HCT116 (cell line): Measurements from ENCODE around the gene WWOX. TPM values are rescaled to one million over a fixed set of nuclear protein-coding genes. Genes with fewer than 3 reads are reported as not detected.

Experiments
- ATAC-seq: fragments of 200-7000 bp; cut with Tn5 transposase; 2 replicates; pipeline ENCODE4 v1.9.1; 2020; ENCODE audit warnings: mild to moderate bottlenecking, moderate library complexity
- BruUV-seq: library from RNA; stranded (reverse); fragments of 400-500 nt; replicated peaks from 2 replicates; lab custom pipeline; 2021; lab: Mats Ljungman, UMichigan
- CTCF ChIA-PET: fragments of 300-600 bp; sonication (Branson Sonifier 250); formaldehyde crosslinking; loops from one replicate; lab custom pipeline; 2021; ENCODE audit warnings: antibody characterized with exemption; lab: Charles Lee
- POLR2A ChIA-PET: fragments of 300-600, 350-600 bp; sonication (Branson Sonifier 250); formaldehyde crosslinking; loops from one replicate; lab custom pipeline; 2021; ENCODE audit warnings: antibody characterized with exemption; lab: Charles Lee
- RAD21 ChIA-PET, 2 experiments: fragments of 300-600 bp; sonication (Branson Sonifier 250); formaldehyde crosslinking; loops; one replicate each; lab custom pipeline; 2023; ENCODE audit warnings: low total read pairs in 2 of 2; ENCODE audit not compliant: uncharacterized antibody in 2 of 2, unreplicated experiment in 2 of 2, low non-redundant PET in 1 of 2; lab: Charles Lee
- DNase-seq: peaks from one replicate; pipeline ENCODE4 v3.0.0-alpha.2; 2010; ENCODE audit warnings: low read depth, low spot score
- H2AFZ ChIP-seq: fragments of 200-600 bp; shearing (Covaris generic), sonication (generic); 2 replicates; pipeline ENCODE4 v1.6.1; 2017; ENCODE audit warnings: low read depth, mixed run types, mixed read lengths, antibody characterized with exemption, low read length; ENCODE audit not compliant: poor library complexity, severe bottlenecking
- H3K27ac ChIP-seq: 2 replicates; pipeline ENCODE4 v1.5.1; 2012; ENCODE audit warnings: low read depth, low read length
- H3K27me3 ChIP-seq: fragments of 200-600 bp; sonication (generic); 2 replicates; pipeline ENCODE4 v1.6.1; 2016; ENCODE audit warnings: mixed run types, low read length, mixed read lengths; ENCODE audit not compliant: insufficient read depth
- H3K36me3 ChIP-seq, 2 experiments: fragments of 200-500 bp in 1 of 2; fragments of 200-600 bp in 1 of 2; sonication (Bioruptor generic) in 1 of 2; sonication (generic) in 1 of 2; 2 replicates each; pipeline versions ENCODE4 v1.5.1 to v1.6.1; 2014 to 2016; ENCODE audit warnings: low read length in 2 of 2, inconsistent platforms in 1 of 2, mixed read lengths in 1 of 2, mixed run types in 1 of 2; ENCODE audit not compliant: insufficient read depth in 2 of 2, control insufficient read depth in 1 of 2
- H3K4me1 ChIP-seq, 2 experiments: fragments of 200-600 bp in 1 of 2; sonication (generic) in 1 of 2; 2 replicates each; pipeline versions ENCODE4 v1.5.1 to v1.6.1; 2012 to 2017; ENCODE audit warnings: low read length in 2 of 2, inconsistent platforms in 1 of 2, mild to moderate bottlenecking in 1 of 2, mixed read lengths in 1 of 2, mixed run types in 1 of 2, moderate library complexity in 1 of 2; ENCODE audit not compliant: insufficient read depth in 2 of 2, control insufficient read depth in 1 of 2
- H3K4me2 ChIP-seq: fragments of 200-600 bp; sonication (generic); 2 replicates; pipeline ENCODE4 v1.6.1; 2017; ENCODE audit warnings: mixed run types, low read length, mixed read lengths
- H3K4me3 ChIP-seq, 2 experiments: fragments of 200-600 bp in 1 of 2; sonication (generic) in 1 of 2; replicated peaks in 1 of 2; 2 replicates each; pipeline ENCODE4 v1.5.1; 2011 to 2016; ENCODE audit warnings: low read length in 2 of 2, control low read depth in 1 of 2, low read depth in 1 of 2, mild to moderate bottlenecking in 1 of 2, mixed read lengths in 1 of 2, mixed run types in 1 of 2
- H3K79me2 ChIP-seq: fragments of 200-600 bp; sonication (generic); 2 replicates; pipeline ENCODE4 v1.6.1; 2017; ENCODE audit warnings: mild to moderate bottlenecking, mixed run types, low read length, moderate library complexity, mixed read lengths; ENCODE audit not compliant: insufficient read depth
- H3K9ac ChIP-seq: fragments of 200-600 bp; sonication (generic); 2 replicates; pipeline ENCODE4 v1.6.1; 2016; ENCODE audit warnings: low read length, mixed read lengths
- H3K9me2 ChIP-seq: fragments of 200-600 bp; sonication (generic), shearing (Covaris generic); 2 replicates; pipeline ENCODE4 v1.6.1; 2017; ENCODE audit warnings: mixed run types, mild to moderate bottlenecking, moderate library complexity; ENCODE audit not compliant: insufficient read depth
- H3K9me3 ChIP-seq, 2 experiments: fragments of 200-500 bp in 1 of 2; fragments of 200-600 bp in 1 of 2; sonication (Bioruptor generic) in 1 of 2; sonication (generic) in 1 of 2; 2 replicates each; pipeline ENCODE4 v1.6.1; 2014 to 2017; ENCODE audit warnings: low read length in 2 of 2, mixed read lengths in 2 of 2, inconsistent platforms in 1 of 2, low read depth in 1 of 2, mild to moderate bottlenecking in 1 of 2, mixed run types in 1 of 2, moderate library complexity in 1 of 2; ENCODE audit not compliant: control insufficient read depth in 1 of 2, insufficient read depth in 1 of 2
- H4K20me1 ChIP-seq: fragments of 200-600 bp; sonication (generic), shearing (Covaris generic); 2 replicates; pipeline ENCODE4 v1.6.1; 2017; ENCODE audit warnings: mixed run types, mild to moderate bottlenecking, moderate library complexity; ENCODE audit not compliant: insufficient read depth
- ATF3 ChIP-seq: IDR thresholded peaks from 2 replicates; pipeline ENCODE4 v1.6.1; 2012
- CEBPB ChIP-seq: IDR thresholded peaks from 2 replicates; pipeline ENCODE4 v1.6.1; 2012; ENCODE audit warnings: low read depth
- CTCF ChIP-seq, 3 experiments: fragments of 200-600 bp in 1 of 3; sonication (generic) in 1 of 3; IDR thresholded peaks in 2 of 3; conservative IDR thresholded peaks in 1 of 3; 2 replicates each; pipeline ENCODE4 v1.5.1; 2012 to 2017; ENCODE audit warnings: low read depth in 2 of 3, low read length in 2 of 3, antibody characterized with exemption in 1 of 3, borderline replicate concordance in 1 of 3, control low read depth in 1 of 3, mild to moderate bottlenecking in 1 of 3, mixed read lengths in 1 of 3, mixed run types in 1 of 3, moderate library complexity in 1 of 3; ENCODE audit not compliant: insufficient read depth in 1 of 3
- EGR1 ChIP-seq: IDR thresholded peaks from 2 replicates; pipeline ENCODE4 v1.6.1; 2012; ENCODE audit warnings: low read depth
- ELF1 ChIP-seq: IDR thresholded peaks from 2 replicates; pipeline ENCODE4 v1.6.1; 2012; ENCODE audit warnings: low read depth, borderline replicate concordance
- EZH2 ChIP-seq: fragments of 200-600 bp; sonication (generic); IDR thresholded peaks from 2 replicates; pipeline ENCODE4 v1.6.1; 2017; ENCODE audit warnings: antibody characterized with exemption, mixed run types
- JUND ChIP-seq: IDR thresholded peaks from 2 replicates; pipeline ENCODE4 v1.6.1; 2012
- MAX ChIP-seq: IDR thresholded peaks from 2 replicates; pipeline ENCODE4 v1.6.1; 2012
- POLR2A ChIP-seq: IDR thresholded peaks from 2 replicates; pipeline ENCODE4 v1.7.0; 2011; ENCODE audit warnings: borderline replicate concordance; ENCODE audit not compliant: insufficient read depth, insufficient read length; ENCODE audit errors: extremely low read depth
- SP1 ChIP-seq: IDR thresholded peaks from 2 replicates; pipeline ENCODE4 v1.6.1; 2012; ENCODE audit warnings: low read depth
- SRF ChIP-seq: IDR thresholded peaks from 2 replicates; pipeline ENCODE4 v1.6.1; 2012; ENCODE audit warnings: low read depth
- YY1 ChIP-seq: IDR thresholded peaks from 2 replicates; pipeline ENCODE4 v1.6.1; 2011; ENCODE audit warnings: low read length, low read depth, moderate library complexity, mild to moderate bottlenecking; ENCODE audit not compliant: insufficient replicate concordance; ENCODE audit errors: extremely low read depth
- ZBTB33 ChIP-seq: IDR thresholded peaks from 2 replicates; pipeline ENCODE4 v1.6.1; 2011; ENCODE audit warnings: mild to moderate bottlenecking, low read length, moderate library complexity; ENCODE audit not compliant: insufficient replicate concordance; ENCODE audit errors: extremely low read depth
- ZNF274 ChIP-seq: fragments of 200-500 bp; sonication (Bioruptor generic); IDR thresholded peaks from 2 replicates; pipeline ENCODE4 v1.6.1; 2014; ENCODE audit warnings: mild to moderate bottlenecking, low read depth, low read length, inconsistent platforms
- intact Hi-C: fragments of 100-400 bp; cut with micrococcal nuclease; formaldehyde crosslinking; loops from 2 replicates; pipeline ENCODE4 v1.10.0; 2022
- total RNA-seq: library from RNA; stranded (reverse); gene quantifications from one replicate; pipeline ENCODE4 v1.2.1, GENCODE V29; 2021; ENCODE audit not compliant: unreplicated experiment

WWOX gene
- total RNA-seq, 1 experiment from 2014 or later, result 13.7 TPM

GRCh38 chr16:78310196-78310595 lies 210.7 kb downstream of the WWOX start (continued):
- TF ChIP-seq CEBPB, result no peak
- TF ChIP-seq ATF3, result no peak

- no TSS peak for BruUV-seq
- no peak for DNase-seq
- Histone ChIP-seq H4K20me1 (no peaks in the 10 kb centered on the region), H3K79me2 (no peaks in the 10 kb centered on the region), H3K27ac (no peak overlapping the region), H2AFZ (no peak overlapping the region), H3K9me2 (no peaks in the 10 kb centered on the region), H3K36me3 (no peaks in the 10 kb centered on the region), H3K9me3 (no peaks in the 10 kb centered on the region), H3K9ac (no peak overlapping the region), H3K4me1 (peaks cover 5 to 12% of the 10 kb centered on the region in 2 experiments; a peak in 3 of 4 replicates), H3K4me3 (no peak overlapping the region), H3K4me2 (no peak overlapping the region), H3K27me3 (no peaks in the 10 kb centered on the region)
- no peak for ATAC-seq
- POLR2A ChIA-PET, result no interaction called here
- CTCF ChIA-PET, result no interaction called here
- no peak for TF ChIP-seq SP1
- TF ChIP-seq EGR1, result no peak
- no peak for TF ChIP-seq MAX
- intact Hi-C loops, result no loop called here
- RAD21 ChIA-PET, result no interaction called here
Observed at GRCh38 chr16:78310990-78311561, 211.6 kb downstream of the WWOX start.

- ATAC-seq (no peak), DNase-seq (no peak)
- ChIA-PET RAD21 (no interaction called here), POLR2A (no interaction called here), CTCF (no interaction called here)
- Histone ChIP-seq H3K4me3 (no peak overlapping the region), H2AFZ (no peak overlapping the region), H3K4me1 (peaks cover 5 to 12% of the 10 kb centered on the region in 2 experiments; a peak in 3 of 4 replicates), H3K36me3 (no peaks in the 10 kb centered on the region), H3K27ac (no peak overlapping the region), H3K27me3 (no peaks in the 10 kb centered on the region), H3K9me3 (no peaks in the 10 kb centered on the region), H3K9ac (no peak overlapping the region), H3K9me2 (no peaks in the 10 kb centered on the region), H4K20me1 (no peaks in the 10 kb centered on the region), H3K79me2 (no peaks in the 10 kb centered on the region), H3K4me2 (no peak overlapping the region)
- BruUV-seq, result no TSS peak
- intact Hi-C loops, result no loop called here
- TF ChIP-seq EGR1 (no peak), SRF (no peak), EZH2 (no peak), POLR2A (no peak), ELF1 (no peak), JUND (no peak), CTCF (IDR thresholded peaks at IDR 0.05 in 2 of 3, conservative IDR thresholded peaks at IDR 0.05 in 1 of 3; ENCODE audit: borderline replicate concordance in 1 of 3, insufficient read depth in 1 of 3, low read depth in 2 of 3, low read length in 2 of 3) (no peak), ZBTB33 (no peak), ZNF274 (no peak), MAX (no peak), YY1 (no peak)
Observed at GRCh38 chr16:78311831-78312230, 212.4 kb downstream of the WWOX start.
